ENCODE measurements around the gene SPINK1. TPM values are rescaled to one million over a fixed set of nuclear protein-coding genes. Genes with fewer than 3 reads are reported as not detected.

The SPINK1 gene
- polyA plus RNA-seq, 1 donor from 2014 or later = not detected

DNA sequence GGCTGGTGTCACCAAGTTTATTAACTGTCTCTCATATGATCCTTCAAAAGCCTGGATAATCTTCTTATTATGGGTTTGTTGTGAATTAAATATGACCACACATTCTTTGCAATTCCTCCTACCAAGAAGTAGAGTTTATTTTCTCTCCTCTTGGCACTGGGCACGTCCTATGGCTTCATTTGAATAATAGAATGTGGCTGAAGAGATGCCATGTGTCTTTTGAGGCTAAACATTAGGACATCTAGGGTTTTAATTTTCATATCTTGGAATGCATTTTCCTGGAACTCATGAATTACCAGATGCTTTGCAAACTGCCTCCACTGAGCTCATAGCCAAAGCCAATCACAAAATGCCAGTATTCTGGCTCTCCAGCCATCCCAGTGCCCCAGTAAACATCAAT lies 27.1 kb upstream of the SPINK1 start:
- no peaks in the 10 kb centered on the region for H3K79me2 ChIP-seq (replicated peaks; ENCODE audit: insufficient read depth, low read length)
- no peak overlapping the region for H3K27ac ChIP-seq (ENCODE audit: low read length)
- H3K9ac ChIP-seq (ENCODE audit: low read length) = no peak overlapping the region
- H3K4me2 ChIP-seq (ENCODE audit: low read length) = no peak overlapping the region
- no peak overlapping the region for H2AFZ ChIP-seq (ENCODE audit: low read depth, low read length)
- no peaks in the 10 kb centered on the region for H3K9me2 ChIP-seq (ENCODE audit: insufficient read depth, low read length)
- H4K20me1 ChIP-seq (ENCODE audit: insufficient read depth) = no peaks in the 10 kb centered on the region
- H3K4me3 ChIP-seq (ENCODE audit: low read length) = no peak overlapping the region
- H3K36me3 ChIP-seq (ENCODE audit: insufficient read depth, low read length) = no peaks in the 10 kb centered on the region
- H3F3A ChIP-seq (ENCODE audit: insufficient read depth, low read length, poor library complexity, severe bottlenecking) = no peaks in the 10 kb centered on the region
- H3K27me3 ChIP-seq (ENCODE audit: insufficient read depth, low read depth, low read length) = no peaks in the 10 kb centered on the region
- TF ChIP-seq CTCF (IDR thresholded peaks at IDR 0.05; ENCODE audit: poor library complexity, severe bottlenecking) (no peak), EZH2 (IDR thresholded peaks at IDR 0.05; ENCODE audit: borderline replicate concordance, insufficient read depth, low read length, poor library complexity, severe bottlenecking) (no peak), EP300 (conservative IDR thresholded peaks at IDR 0.05; ENCODE audit: poor library complexity, severe bottlenecking) (no peak), MXI1 (conservative IDR thresholded peaks at IDR 0.05; ENCODE audit: poor library complexity, severe bottlenecking) (no peak)
- no peaks in the 10 kb centered on the region for H3K9me3 ChIP-seq (ENCODE audit: low read length)

DNA sequence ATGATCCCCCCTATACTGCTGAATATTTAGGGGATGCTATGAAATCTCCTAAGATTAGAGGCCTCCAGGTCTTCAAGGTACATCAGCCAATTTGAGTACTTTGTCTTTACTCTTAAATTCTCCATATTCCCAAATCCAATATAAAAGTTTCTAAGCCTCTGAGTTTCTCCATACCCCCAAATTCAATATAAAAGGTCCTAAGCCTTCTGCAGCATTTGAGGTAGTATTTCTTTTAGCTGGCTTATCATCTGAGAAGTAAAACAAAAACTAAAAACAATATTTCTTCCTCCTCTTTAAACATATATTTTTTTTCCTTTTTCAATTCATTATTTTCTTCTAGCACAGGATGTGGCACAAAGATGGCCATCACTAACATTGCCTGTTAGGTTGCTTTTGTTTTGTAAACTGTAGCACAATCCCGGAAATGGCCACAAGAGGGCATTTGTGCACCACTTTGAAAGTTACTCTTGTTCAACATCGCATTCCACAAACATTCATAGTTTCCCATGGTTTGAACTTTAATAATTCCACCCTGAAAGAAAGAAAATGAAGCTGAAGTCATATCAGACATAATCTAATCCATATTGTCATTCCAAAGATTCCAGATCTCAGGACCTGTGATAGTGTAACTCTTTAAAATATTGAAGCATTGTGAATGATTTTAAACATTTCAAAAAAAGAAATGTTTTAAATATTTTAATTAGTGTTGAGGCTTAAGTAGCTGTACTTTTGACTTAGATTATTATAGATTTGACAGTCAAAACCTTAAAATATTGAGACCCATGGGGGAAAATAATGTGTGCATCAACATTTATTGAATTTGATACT lies 26.0 kb upstream of the SPINK1 start:
- H3K4me3 ChIP-seq (ENCODE audit: low read length) = no peak overlapping the region
- no peak overlapping the region for H3K4me2 ChIP-seq (ENCODE audit: low read length)
- H4K20me1 ChIP-seq (ENCODE audit: insufficient read depth) = no peaks in the 10 kb centered on the region
- TF ChIP-seq CTCF (IDR thresholded peaks at IDR 0.05; ENCODE audit: poor library complexity, severe bottlenecking) (peak; percentile 84), SMC3 (conservative IDR thresholded peaks at IDR 0.05; ENCODE audit: poor library complexity) (peak; percentile 81), POLR2AphosphoS5 (IDR thresholded peaks at IDR 0.05) (no peak), RAD21 (conservative IDR thresholded peaks at IDR 0.05) (peak; percentile 82), EZH2 (IDR thresholded peaks at IDR 0.05; ENCODE audit: borderline replicate concordance, insufficient read depth, low read length, poor library complexity, severe bottlenecking) (no peak), REST (IDR thresholded peaks at IDR 0.05; ENCODE audit: borderline replicate concordance) (no peak), TAF1 (IDR thresholded peaks at IDR 0.05; ENCODE audit: low read depth) (no peak)
- no peaks in the 10 kb centered on the region for H3F3A ChIP-seq (ENCODE audit: insufficient read depth, low read length, poor library complexity, severe bottlenecking)
- H3K9ac ChIP-seq (ENCODE audit: low read length) = no peak overlapping the region
- no peaks in the 10 kb centered on the region for H3K36me3 ChIP-seq (ENCODE audit: insufficient read depth, low read length)
- no peaks in the 10 kb centered on the region for H3K27me3 ChIP-seq (ENCODE audit: insufficient read depth, low read depth, low read length)
- no peak overlapping the region for H3K27ac ChIP-seq (ENCODE audit: low read length)
- H3K79me2 ChIP-seq (replicated peaks; ENCODE audit: insufficient read depth, low read length) = no peaks in the 10 kb centered on the region
- H3K9me2 ChIP-seq (ENCODE audit: insufficient read depth, low read length) = no peaks in the 10 kb centered on the region
- no peak overlapping the region for H2AFZ ChIP-seq (ENCODE audit: low read depth, low read length)
- H3K9me3 ChIP-seq (ENCODE audit: low read length) = no peaks in the 10 kb centered on the region
